GM12873 (cell line): ENCODE measurements around the gene DCLK1.

Source experiments
- TF ChIP-seq, protein P1 (sequence below): IDR thresholded peaks from 2 replicates; pipeline ENCODE4 v1.5.1; 2012; ENCODE audit warnings: low read depth, mild to moderate bottlenecking, moderate library complexity, low read length, control low read depth; ENCODE audit not compliant: insufficient read depth; ENCODE audit errors: missing control alignments

Gene DCLK1

DNA sequence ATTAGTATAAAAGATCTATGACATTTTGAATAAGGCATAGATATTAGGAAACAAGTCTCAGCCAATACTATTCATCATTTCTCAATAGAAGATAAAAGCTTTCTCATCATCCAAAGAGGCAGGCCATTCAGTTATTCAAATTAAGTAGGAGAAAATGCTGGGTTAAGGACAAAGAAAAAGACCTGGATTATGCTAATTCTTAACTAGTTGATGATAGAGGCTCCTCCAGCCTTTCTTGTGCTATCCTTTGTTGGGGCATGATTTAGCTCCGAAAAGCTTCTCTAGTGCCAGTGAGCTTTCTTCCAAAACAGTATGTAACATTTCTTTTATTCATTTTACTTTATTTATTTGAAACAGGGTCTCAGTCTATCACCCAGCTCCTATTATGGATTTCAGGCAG, 223.0 kb downstream of the DCLK1 start:
- TF ChIP-seq, protein P1, sequence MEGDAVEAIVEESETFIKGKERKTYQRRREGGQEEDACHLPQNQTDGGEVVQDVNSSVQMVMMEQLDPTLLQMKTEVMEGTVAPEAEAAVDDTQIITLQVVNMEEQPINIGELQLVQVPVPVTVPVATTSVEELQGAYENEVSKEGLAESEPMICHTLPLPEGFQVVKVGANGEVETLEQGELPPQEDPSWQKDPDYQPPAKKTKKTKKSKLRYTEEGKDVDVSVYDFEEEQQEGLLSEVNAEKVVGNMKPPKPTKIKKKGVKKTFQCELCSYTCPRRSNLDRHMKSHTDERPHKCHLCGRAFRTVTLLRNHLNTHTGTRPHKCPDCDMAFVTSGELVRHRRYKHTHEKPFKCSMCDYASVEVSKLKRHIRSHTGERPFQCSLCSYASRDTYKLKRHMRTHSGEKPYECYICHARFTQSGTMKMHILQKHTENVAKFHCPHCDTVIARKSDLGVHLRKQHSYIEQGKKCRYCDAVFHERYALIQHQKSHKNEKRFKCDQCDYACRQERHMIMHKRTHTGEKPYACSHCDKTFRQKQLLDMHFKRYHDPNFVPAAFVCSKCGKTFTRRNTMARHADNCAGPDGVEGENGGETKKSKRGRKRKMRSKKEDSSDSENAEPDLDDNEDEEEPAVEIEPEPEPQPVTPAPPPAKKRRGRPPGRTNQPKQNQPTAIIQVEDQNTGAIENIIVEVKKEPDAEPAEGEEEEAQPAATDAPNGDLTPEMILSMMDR, result no peak

DNA sequence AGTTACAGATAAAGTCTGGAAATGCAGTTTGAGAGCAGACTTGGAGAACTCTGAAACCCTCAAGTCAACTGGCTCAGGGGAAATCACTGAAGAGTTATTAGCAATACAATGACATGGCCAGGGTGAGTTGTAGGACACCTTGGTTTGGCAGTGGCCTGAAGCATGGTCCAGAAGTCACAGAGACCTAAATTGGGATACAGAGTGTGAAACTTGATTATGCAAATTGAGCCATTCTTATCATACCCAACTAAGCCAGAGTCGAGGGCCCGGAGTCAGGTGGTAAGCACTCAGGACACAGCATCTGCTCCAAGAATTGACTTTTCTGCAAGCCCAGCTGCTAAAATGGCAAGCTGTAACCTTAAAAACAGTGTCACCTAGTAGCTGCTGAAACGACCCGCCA, 224.5 kb downstream of the DCLK1 start:
- TF ChIP-seq, protein P1, result no peak

GRCh38 chr13:35903075-35903474, 228.1 kb downstream of the DCLK1 start:
- TF ChIP-seq, protein P1, result no peak

DNA sequence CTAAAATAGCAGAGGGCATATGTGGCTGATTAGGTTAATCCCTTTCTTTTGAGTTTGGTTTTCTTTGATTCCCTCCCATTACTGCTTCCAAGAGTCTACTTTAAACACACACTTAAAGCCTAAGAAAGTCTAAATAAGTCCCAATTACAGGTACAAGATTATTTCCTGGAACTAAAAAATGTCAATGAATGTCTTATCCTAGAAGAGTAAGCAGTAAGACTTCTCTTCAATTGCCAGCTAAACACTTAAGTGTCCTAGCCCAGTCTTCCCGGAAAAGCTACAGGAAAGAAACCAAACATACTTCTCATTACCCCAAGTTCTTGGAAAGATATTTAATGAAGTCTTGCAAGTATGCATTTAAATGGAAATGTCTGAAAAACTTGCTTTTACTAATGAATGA, 233.1 kb downstream of the DCLK1 start:
- TF ChIP-seq, protein P1, result no peak

- TF ChIP-seq, protein P1, result no peak
Observed at GRCh38 chr13:35894636-35895035, 236.5 kb downstream of the DCLK1 start.

DNA sequence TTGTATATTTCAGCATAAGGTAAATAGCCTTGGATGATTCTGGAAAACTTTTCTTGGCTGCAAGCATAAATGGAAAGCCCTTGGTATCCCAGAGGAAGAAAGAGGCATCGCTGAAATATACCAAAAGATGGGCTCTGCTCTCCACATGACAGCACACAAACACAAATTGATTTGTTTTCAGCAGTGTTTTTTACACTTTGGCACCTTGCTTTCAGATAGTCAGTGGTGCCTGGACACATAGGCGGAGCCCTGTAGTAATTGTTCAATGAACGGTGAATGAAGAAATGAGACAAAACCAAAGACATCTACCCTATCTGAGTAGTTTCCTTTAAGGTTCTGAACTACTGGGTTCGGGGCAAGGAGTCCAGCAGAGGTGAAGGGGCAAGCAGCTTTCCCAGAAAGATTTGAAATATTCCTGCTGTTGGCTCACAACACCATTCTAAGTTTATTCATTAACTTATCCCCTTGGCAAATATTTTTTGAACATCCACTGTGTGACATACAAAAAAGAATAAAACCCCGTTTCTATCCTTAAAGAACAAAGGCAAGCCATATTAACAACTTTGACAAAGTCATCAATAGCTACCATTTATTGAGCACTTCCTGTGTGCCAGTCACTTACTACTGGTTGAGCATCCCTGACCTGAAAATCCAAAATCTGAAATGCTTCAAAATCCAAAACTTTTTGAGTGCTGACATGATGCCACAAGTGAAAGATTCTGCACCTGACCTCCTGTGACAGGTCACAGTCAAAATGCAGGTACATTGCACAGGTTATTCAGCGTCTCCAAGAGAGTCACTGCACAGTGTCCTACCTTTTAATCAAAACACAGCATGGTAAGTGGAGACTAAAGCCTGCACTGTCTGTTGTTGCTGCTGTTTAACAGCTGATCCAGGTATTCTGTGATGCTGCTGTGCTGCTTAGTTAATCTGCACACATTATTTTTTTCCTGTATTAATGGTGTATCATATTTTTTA, 238.1 kb downstream of the DCLK1 start:
- TF ChIP-seq, protein P1, result no peak

GRCh38 chr13:35891507-35892441, 239.4 kb downstream of the DCLK1 start:
- TF ChIP-seq, protein P1, result no peak
